ENCODE results near the gene APCDD1L.

The APCDD1L gene

GRCh38 chr20:58463256-58463655 is 51.9 kb downstream of the APCDD1L start:
- no peak for DNase-seq

GRCh38 chr20:58461899-58462298 is 53.3 kb downstream of the APCDD1L start:
- DNase-seq, result no peak

- DNase-seq, result no peak
These were observed 54.1 kb downstream of the APCDD1L start for GRCh38 chr20:58461104-58461503.

- DNase-seq, result no peak
These were observed 56.0 kb downstream of the APCDD1L start for GRCh38 chr20:58459058-58459750.

- no peak for DNase-seq
These were observed 56.7 kb downstream of the APCDD1L start for GRCh38 chr20:58458342-58459057.

DNA sequence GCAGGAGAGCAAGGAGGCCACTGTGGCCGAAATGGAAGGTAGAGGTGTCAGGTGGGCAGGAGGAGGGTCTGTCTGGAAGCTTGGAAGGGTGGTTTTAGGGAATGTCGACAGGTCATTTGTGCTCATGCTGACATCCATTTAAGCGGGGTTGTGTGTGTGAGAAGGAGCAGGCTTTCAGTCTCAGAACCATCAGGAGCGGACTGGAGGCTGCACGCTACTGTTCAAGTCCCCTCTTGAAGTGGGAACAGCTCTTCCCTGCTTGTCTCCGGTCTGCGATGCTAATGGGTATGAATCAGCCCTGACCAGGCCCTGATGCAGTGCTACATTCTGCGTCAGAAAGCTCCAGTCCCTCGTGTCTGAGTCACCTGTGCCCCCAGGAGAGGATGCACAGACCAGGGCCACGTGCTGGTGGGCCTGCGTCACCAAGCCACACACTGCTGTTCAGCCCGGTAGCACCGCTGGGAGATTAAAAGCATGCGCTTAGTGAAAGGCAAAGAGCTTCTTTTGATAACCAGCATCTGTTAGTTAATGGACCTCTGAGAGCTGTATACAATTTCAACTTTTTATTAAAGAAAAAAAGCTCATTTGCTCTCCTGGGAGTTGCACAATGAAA is 58.0 kb downstream of the APCDD1L start:
- no peak for DNase-seq

DNA sequence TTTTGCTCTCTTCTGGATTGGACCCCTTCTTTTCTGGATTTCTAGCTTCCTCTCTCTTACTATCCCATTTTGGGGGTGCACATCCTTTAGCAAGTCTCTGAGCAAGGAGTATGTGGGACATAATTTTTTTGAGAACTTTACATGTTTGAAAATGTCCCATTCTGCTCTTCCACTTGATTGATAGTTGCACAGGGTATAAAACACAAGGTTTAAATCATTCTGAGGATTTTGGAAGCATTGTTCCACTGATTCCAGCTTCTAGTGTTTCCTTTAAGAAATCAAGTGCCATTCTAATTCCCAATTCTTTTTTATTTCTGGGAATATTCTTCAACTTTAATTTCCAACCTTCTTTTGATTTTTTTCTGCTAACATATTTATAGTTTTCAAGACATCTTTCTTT is 60.7 kb downstream of the APCDD1L start:
- no peak for DNase-seq

- no peak for DNase-seq
These were observed 61.8 kb downstream of the APCDD1L start for GRCh38 chr20:58453391-58453790.

DNA sequence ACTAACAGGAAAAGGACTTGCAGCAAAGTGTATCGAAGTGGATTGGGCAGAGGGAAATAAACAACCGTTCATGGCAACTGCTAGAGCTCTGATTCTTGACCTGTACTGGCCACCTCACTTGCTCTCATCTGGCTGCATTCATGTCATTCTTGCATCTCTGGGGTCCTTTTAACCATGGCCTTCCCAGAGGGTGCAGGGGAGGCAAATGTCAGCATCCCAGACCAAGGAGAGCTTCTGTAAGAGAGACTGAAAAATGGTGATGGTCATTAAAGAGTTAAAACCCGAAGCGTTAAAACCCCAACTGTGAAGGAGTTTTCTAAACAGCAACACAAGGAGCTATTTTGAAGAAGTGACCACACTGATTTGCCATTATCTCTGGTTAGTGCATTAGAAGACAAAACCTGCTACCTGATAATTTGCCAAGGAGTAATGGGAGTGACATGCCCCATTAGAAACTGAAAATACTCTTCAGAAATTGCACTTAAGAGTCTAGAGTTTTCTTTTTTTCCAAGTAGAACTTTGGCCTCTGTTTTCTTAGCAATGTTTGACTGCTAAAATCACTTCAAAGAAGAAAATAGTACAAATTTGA is 62.4 kb downstream of the APCDD1L start:
- DNase-seq, result no peak

GRCh38 chr20:58450254-58450653 is 64.9 kb downstream of the APCDD1L start:
- no peak for DNase-seq

- DNase-seq, result no peak
These were observed 65.4 kb downstream of the APCDD1L start for GRCh38 chr20:58449681-58450221.

DNA sequence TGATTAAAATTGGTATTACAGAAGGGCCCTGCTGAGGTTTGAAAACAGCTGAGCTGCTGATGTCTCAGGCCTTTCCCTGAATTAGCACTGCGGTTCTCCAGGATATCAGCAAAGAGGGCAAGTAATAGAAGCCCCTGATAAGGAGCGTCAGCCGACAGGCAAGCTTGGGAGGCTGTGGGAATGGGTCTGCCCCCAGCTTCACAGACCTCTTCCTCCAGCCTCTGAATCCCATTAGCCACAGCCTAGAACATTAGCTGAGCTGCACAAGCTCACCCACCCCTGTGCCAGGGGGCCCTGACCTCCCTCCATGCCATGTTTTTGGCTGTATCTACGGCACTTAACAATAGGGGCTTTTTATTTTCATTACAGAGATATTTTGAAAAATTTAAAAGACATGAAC is 66.2 kb downstream of the APCDD1L start:
- no peak for DNase-seq

- DNase-seq, result peak; percentile 33
These were observed 67.4 kb downstream of the APCDD1L start for GRCh38 chr20:58447511-58448391.

DNA sequence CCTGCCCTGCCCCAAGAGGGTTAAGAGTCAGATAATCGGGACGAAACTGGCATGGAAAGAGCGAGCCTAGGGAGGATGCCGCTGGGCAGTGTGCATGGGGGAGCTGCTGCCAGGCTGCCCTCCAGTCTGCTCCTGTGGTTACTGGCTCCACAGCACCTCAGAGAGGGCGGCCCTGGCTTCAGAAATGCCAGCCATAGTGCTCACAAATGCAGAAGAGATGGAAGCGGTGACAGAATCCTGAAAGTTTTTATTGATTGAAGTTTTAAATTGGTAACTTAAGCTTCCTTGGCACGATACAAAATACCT is 68.3 kb downstream of the APCDD1L start:
- DNase-seq, result no peak

GRCh38 chr20:58446264-58446959 is 68.8 kb downstream of the APCDD1L start:
- no peak for DNase-seq

- DNase-seq, result no peak
These were observed 70.4 kb downstream of the APCDD1L start for GRCh38 chr20:58444746-58445255.

DNA sequence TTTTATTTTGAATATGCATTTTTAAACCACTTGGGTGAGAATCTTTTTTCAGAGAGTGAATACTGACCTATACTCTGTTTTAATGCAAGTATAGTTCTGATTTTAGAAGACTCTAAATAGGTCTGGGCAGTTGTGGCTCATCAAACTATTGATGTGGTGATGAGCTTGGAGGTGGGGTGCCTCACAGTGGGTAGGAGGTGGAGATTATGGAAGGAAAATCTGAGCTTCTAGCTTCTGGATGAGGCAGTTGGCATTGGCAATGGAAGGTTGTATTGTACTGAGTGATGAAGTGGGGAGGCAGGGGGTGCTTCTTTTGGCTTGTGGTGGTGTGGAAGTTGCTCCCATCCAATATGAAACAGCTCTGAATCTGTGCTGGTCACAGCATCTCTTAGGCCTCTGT is 73.5 kb downstream of the APCDD1L start:
- DNase-seq, result no peak

DNA sequence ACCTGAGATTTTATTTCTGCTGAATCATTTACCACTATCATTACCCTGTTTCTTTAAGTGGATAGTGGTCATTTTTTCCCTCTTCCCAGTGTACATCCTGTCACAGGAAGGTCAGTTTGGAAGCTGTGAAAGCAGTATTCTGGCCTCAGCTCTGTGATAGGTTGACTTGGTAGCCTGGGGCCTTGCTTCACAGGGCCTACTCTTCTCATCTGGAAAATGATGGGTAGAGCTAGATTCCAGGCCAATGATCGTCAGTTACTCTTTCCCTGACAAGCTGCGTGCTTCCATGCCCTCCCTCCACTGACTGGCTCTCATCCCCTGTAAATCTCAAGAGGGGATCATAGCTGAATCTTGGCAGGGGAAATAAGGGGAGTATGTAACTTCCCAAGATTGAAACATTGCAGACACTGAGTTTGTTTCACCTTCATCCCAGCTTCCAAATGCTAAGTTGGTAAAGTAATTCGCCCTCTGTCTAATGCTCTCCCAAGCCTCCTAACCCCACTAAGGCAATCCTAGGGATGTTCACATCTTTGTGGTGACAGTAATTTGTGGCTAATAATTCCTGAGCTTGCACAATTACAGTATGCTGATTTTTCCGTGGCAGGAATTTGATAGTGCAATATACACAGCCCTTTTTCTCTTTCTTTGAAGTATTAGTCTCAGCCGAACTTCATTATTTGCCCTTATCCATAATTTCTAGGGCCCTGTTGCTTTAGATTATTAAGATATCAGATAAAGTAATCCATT is 75.0 kb downstream of the APCDD1L start:
- DNase-seq, result no peak

DNA sequence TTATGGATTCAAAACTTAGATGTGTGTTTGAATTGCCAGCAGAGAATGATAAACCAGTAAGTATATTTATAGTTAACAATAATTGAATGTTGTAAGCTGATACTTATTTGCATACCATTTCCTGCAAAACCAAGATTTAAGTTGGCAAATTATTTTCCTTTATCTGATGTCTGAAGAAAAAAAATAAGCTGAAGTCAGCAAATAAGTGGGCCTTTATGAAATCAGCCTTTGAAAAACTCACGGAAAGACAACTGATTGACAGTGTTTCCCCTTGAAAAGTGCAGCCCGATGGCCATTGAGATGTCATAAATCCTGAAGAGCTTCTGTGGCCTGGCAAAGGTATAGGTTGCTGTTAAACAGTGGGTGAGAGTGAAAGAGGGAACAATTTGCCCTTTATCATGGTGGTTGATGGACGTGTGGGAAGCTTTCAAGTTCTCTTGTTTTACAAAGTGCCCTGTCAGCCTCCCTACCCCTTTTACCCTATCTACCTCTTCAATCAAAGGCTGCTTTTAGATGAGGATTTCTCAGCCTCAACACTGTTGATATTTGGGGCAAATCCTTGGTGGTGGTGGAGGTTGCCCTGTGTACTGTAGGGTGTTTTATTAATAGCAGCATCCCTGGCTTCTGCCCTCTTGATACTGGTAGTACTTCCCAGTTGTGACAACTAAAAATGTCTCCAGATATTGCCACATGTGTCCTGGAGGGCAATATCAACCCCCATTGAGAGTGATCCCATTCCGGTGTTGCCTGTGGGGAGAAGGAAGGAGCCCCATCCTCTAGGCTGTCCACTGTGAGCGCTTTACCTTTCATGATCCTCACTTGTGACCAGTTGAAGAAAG is 76.0 kb downstream of the APCDD1L start:
- DNase-seq, result no peak

Measured in SHP77 treated with DMSO at 0.1 percent for 48 hours (cell line).